Transverse colon (tissue), 4 donors: ENCODE measurements around the gene GALR1.

Source experiments
- EP300 ChIP-seq: sonication (generic); formaldehyde crosslinking; IDR thresholded peaks from one replicate; pipeline ENCODE4 v1.6.1; 2017; ENCODE audit warnings: antibody characterized with exemption, low read depth
- POLR2AphosphoS5 ChIP-seq, 3 donors: sonication (generic); formaldehyde crosslinking; IDR thresholded peaks; one replicate each; pipeline ENCODE4 v1.6.1; 2016; ENCODE audit warnings: antibody characterized with exemption in 3 of 3
- TF ChIP-seq, protein P1 (sequence below), 5 experiments: fragments of 200-600 bp in 3 of 5; fragments of 450-650 bp in 2 of 5; sonication (generic) in 3 of 5; IDR thresholded peaks; 1 replicate in 2 of 5; 2 replicates in 3 of 5; pipeline ENCODE4 v1.5.1; 2016 to 2017; ENCODE audit warnings: antibody characterized with exemption in 5 of 5, inconsistent platforms in 3 of 5, mild to moderate bottlenecking in 2 of 5, moderate library complexity in 1 of 5

DNA sequence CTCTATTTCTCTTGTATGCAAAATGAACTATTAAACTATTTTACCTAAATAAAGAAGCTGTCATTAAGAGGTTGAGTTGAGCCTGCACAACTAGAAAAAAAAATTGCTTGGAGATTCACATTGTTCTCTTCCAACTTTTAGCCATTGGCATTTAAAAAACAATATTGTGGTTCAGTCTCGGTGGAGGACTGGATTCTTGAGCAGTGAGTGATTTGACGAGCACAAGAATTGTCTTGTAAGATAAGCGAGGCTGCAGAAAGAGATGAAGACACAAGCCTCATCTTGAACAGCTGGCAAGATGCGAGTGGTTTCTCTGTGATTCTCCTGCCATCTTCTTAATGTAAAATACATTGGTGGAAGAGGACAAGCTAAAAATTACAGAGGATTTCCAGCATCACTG is 67.0 kb downstream of the GALR1 start:
- TF ChIP-seq, protein P1, sequence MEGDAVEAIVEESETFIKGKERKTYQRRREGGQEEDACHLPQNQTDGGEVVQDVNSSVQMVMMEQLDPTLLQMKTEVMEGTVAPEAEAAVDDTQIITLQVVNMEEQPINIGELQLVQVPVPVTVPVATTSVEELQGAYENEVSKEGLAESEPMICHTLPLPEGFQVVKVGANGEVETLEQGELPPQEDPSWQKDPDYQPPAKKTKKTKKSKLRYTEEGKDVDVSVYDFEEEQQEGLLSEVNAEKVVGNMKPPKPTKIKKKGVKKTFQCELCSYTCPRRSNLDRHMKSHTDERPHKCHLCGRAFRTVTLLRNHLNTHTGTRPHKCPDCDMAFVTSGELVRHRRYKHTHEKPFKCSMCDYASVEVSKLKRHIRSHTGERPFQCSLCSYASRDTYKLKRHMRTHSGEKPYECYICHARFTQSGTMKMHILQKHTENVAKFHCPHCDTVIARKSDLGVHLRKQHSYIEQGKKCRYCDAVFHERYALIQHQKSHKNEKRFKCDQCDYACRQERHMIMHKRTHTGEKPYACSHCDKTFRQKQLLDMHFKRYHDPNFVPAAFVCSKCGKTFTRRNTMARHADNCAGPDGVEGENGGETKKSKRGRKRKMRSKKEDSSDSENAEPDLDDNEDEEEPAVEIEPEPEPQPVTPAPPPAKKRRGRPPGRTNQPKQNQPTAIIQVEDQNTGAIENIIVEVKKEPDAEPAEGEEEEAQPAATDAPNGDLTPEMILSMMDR (IDR thresholded peaks at IDR 0.05) = no peak
- no peak for TF ChIP-seq EP300
- no peak for TF ChIP-seq POLR2AphosphoS5 (IDR thresholded peaks at IDR 0.05)
